GM19395 (cell line): ENCODE data around the gene COP1.
A peak's percentile ranks its signal among the peaks of the same experiment; 100 is the strongest.
"Not testable (repeated sequence)": the region's sequence is repeated elsewhere in the genome, so short reads cannot be mapped to it uniquely, and the experiment has no call there.

Source experiments
- ATAC-seq: cut with Tn5 transposase; IDR thresholded peaks from one replicate; pipeline ENCODE4 v1.9.1; 2021; ENCODE audit warnings: mild to moderate bottlenecking, moderate library complexity; ENCODE audit not compliant: unreplicated experiment

Gene COP1

DNA sequence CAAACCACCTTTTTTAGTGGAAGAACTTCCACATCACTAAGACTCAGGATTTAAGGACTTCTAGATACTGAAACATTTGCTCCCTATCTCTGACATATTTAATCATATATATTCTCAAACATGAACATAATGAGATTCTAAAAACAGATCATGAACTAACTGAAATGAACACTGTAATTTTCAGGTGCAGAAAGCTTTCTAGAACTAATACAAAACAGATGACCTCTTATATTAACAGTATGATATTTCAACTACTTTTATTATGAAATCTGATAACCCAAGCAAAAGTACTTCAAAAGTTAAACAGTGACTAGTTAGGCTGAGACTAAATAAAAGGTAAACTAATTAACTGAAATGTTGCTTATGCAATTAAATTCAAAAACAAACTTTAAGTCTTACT, 157.5 kb downstream of the COP1 start:
- ATAC-seq = no peak

- ATAC-seq = no peak
Measured at GRCh38 chr1:176046926-176047325, 160.2 kb downstream of the COP1 start.

DNA sequence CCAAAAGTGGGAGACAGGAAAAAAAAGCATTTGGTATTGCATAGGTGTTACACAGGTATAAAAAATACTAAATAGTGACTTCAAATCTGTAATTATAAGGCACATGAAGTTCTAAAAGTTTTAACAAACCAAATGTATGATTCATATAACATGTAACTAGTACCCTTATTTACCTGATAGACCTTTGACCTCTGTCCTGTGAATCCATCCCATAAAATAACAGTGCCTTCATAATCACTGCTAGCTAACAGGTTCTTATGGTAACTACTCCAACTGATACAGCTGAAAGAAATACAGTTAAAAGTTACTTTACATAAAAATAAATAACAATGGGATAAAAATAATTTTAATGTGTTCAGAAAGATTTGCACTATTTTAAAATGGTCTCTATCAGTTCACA, 163.5 kb downstream of the COP1 start:
- ATAC-seq = no peak

GRCh38 chr1:176033881-176034280, 173.2 kb downstream of the COP1 start:
- ATAC-seq = no peak

GRCh38 chr1:176033474-176033873, 173.6 kb downstream of the COP1 start:
- no peak for ATAC-seq

DNA sequence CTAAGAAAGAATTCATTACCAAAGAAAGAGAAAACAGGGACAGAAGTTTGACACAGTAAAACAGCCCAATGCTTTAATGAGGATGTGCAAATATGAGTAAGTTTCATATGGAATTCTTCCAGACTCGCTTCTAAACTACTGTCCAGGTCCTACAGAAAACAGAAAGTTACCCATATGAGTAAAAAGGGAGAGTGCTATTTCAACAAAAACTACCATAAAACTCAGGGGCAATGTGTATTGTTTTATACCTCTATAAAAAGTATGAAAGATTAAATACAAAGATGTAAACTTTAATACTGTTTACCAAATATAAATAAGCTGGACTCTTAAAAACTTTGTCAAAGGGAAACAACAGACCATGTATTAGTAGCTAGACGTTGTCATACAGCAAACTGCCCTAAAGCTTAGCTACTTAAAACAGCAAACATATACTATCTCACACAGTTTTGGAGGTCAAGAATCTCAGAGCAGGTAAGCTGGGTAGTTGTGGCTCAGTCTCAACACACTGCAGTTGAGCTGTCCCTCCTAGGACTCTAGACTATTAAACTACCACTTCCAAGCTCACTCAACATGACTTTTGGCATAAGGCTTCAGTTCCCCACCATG, 174.9 kb downstream of the COP1 start:
- no peak for ATAC-seq

GRCh38 chr1:176029609-176030008, 177.5 kb downstream of the COP1 start:
- ATAC-seq = no peak

GRCh38 chr1:176029155-176029554, 177.9 kb downstream of the COP1 start:
- ATAC-seq = no peak

GRCh38 chr1:176027934-176028333, 179.2 kb downstream of the COP1 start:
- not testable (repeated sequence) for ATAC-seq

GRCh38 chr1:176022574-176022973, 184.5 kb downstream of the COP1 start:
- no peak for ATAC-seq

DNA sequence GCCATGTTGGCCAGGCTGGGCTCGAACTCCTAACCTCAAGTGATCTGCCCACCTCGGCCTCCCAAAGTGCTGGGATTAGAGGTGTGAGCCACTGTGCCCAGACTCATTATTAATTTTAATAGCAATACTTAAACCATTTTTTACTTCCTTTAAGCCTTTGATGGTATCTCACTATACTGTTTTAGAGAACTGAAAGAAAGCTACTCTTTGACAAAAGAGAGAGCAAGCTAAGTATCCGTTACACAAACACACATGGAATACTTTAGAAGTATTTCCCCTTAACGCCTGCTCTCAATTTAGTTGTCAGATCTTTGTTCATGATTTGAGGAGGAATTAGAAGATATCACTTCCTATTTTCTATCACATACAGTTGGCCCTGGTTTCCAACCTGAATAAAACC, 189.4 kb downstream of the COP1 start:
- ATAC-seq = peak; percentile 68

GRCh38 chr1:176009951-176010350, 197.1 kb downstream of the COP1 start:
- ATAC-seq = no peak

DNA sequence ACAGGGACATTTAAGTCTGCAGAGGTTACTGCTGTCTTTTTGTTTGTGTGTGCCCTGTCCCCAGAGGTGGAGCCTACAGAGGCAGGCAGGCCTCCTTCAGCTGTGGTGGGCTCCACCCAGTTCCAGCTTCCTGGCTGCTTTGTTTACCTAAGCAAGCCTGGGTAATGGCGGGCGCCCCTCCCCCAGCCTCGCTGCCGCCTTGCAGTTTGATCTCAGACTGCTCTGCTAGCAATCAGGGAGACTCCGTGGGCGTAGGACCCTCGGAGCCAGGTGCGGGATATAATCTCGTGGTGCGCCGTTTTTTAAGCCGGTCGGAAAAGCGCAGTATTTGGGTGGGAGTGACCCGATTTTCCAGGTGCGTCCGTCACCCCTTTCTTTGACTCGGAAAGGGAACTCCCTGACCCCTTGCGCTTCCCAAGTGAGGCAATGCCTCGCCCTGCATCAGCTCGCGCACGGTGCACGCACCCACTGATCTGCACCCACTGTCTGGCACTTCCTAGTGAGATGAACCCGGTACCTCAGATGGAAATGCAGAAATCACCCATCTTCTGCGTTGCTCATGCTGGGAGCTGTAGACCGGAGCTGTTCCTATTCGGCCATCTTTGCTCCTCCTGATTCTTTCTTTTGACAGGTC, 199.2 kb downstream of the COP1 start:
- not testable (repeated sequence) for ATAC-seq

- ATAC-seq = not testable (repeated sequence)
Measured at GRCh38 chr1:175994660-175995059, 212.4 kb downstream of the COP1 start.

DNA sequence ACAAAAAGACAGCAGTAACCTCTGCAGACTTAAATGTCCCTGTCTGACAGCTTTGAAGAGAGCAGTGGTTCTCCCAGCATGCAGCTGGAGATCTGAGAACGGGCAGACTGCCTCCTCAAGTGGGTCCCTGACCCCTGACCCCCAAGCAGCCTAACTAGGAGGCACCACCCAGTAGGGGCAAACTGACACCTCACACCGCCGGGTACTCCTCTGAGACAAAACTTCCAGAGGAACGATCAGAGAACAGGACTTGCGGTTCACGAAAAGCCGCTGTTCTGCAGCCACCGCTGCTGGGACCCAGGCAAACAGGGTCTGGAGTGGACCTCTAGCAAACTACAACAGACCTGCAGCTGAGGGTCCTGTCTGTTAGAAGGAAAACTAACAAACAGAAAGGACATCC, 214.3 kb downstream of the COP1 start:
- ATAC-seq = not testable (repeated sequence)

GRCh38 chr1:175992202-175992601, 214.9 kb downstream of the COP1 start:
- ATAC-seq = not testable (repeated sequence)

DNA sequence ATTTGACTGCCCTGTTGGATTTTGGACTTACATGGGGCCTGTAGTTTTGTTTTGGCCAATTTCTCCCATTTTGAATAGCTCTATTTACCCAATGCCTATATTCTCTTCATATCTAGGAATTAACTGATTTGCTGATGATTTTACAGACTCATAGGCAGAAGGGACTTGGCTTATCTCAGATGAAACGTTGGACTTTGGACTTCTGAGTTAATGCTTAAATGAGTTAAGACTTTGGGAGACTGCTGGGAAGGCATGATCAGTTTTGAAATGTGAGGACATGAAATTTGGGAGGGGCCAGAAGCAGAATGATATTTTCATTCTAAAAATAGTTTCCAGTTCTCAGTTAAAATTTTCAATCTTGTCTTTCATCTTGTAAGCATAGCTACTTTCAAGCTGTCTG, 222.3 kb downstream of the COP1 start:
- no peak for ATAC-seq

DNA sequence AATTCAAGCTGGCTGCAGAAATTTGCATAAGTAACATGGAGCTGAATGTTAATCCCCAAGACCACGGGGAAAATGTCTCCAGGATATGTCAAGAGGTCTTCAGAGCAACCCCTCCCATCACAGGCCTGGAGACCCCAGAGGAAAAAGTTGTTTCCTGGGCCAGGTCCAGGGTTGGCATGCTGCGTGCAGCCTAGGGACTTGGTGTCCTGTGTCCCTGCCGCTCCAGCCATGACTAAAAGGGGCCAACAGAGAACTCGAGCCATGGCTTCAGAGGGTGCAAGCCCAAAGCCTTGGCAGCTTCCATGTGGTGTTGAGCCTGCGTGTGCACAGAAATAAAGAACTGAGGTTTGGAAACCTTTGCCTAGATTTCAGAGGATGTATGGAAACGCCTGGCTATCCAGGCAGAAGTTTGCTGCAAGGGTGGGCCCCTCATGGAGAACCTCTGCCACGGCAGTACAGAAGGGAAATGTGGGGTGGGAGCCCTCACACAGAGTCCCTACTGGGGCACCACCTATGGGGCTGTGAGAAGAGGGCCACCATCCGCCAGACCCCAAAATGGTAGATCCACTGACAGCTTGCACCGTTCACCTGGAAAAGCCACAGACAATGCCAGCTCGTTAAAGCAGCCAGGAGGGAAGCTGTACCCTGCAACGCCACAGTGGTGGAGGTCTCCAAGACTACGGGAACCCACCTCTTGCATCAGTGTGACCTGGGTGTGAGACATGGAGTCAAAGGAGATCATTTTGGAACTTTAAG, 222.9 kb downstream of the COP1 start:
- no peak for ATAC-seq

DNA sequence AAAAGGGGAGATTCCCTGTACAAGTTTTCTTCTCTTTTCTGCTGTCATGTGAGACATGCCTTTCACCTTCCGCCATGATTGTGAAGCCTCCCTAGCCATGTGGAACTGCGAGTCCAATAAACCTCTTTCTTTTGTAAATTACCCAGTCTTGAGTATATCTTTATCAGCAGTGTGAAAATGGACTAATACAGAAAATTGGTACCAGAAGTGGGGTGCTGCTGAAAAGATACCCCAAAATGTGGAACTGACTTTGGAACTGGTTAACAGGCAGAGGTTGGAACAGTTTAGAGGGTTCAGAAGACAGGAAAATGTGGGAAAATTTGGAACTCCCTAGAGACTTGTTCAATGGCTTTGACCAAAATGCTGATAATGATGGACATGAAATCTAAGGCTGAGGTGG, 223.7 kb downstream of the COP1 start:
- not testable (repeated sequence) for ATAC-seq

DNA sequence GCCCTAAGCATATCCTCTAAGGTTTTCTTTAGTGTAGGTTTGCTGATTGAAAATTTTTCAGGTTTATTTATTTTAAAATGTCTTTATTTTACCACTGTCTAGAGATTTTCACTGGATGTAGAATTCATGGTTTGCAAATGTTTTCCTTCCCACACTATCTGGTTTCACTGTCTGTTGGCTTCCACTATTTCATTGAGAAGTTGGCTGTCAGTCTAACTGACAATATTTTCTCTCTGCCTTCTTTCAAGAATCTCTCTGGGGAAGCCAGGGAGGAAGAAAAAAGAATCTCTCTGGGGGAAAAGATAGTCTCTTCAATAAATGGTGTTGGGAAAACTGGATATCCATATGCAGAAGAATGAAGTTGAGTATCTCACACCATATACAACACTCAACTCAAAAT, 226.0 kb downstream of the COP1 start:
- ATAC-seq = no peak

DNA sequence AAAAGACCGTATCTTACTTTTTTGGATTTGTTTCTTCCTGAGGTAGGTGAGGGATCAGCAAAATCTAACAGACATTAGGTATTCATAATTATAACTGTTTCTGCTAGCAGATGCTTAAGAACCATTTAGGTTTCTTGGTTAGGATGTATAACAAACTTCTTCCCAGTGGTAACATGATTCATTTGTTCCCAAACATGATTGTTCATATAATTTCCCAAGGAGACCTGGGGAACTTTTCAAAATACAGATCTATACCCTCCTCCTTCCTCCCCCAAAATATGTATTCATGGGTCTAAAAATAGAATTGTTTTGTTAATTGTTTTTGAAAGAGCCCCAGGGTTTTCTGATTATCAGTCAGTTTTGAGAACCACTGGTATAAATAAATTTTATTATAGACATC, 228.2 kb downstream of the COP1 start:
- ATAC-seq = no peak

- no peak for ATAC-seq
Measured at GRCh38 chr1:175978476-175978875, 228.6 kb downstream of the COP1 start.
